ENCODE data around the gene CLDN2. TPM values are rescaled to one million over a fixed set of nuclear protein-coding genes. Genes with fewer than 3 reads are reported as not detected.

Gene CLDN2
- total RNA-seq, 1 experiment from 2014 or later, result not detected

- H3K36me3 Mint-ChIP-seq (ENCODE audit: insufficient read depth, unreplicated experiment), result peaks cover 10% of the 10 kb centered on the region
Observed at GRCh38 chrX:106928227-106928626, 8.0 kb downstream of the CLDN2 start.

GRCh38 chrX:106931831-106932491 is 11.8 kb downstream of the CLDN2 start:
- BruUV-seq (replicated peaks), result no TSS peak
- Mint-ChIP-seq H3K4me3 (ENCODE audit: unreplicated experiment) (no peak overlapping the region), H3K4me1 (ENCODE audit: insufficient read depth, unreplicated experiment) (no peaks in the 10 kb centered on the region), H3K36me3 (ENCODE audit: insufficient read depth, unreplicated experiment) (peaks cover 10% of the 10 kb centered on the region), H3K27ac (ENCODE audit: low read depth, unreplicated experiment) (no peak overlapping the region), H3K27me3 (ENCODE audit: insufficient read depth, unreplicated experiment) (peaks cover 19% of the 10 kb centered on the region), H3K9me3 (ENCODE audit: unreplicated experiment) (no peaks in the 10 kb centered on the region)
- no peak for DNase-seq (ENCODE audit: unreplicated experiment)
- ChIA-PET POLR2A (no interaction called here), CTCF (interaction anchor here (1.5 to 2.3 kb wide), 2 partner anchors 14 to 37 kb away, joined by 3 to 12 read pairs; no protein-coding TSS in a partner anchor)
- no peak for TF ChIP-seq CTCF (IDR thresholded peaks at IDR 0.05; ENCODE audit: unreplicated experiment)
- intact Hi-C loops (cut with micrococcal nuclease), result no loop called here

More at GRCh38 chrX:106928227-106928626, 8.0 kb downstream of the CLDN2 start:
- intact Hi-C loops (cut with micrococcal nuclease), result no loop called here
- DNase-seq (ENCODE audit: unreplicated experiment), result no peak
- H3K4me3 Mint-ChIP-seq (ENCODE audit: unreplicated experiment), result no peak overlapping the region
- BruUV-seq (replicated peaks), result no TSS peak
- H3K4me1 Mint-ChIP-seq (ENCODE audit: insufficient read depth, unreplicated experiment), result no peaks in the 10 kb centered on the region
- no peaks in the 10 kb centered on the region for H3K9me3 Mint-ChIP-seq (ENCODE audit: unreplicated experiment)
- ChIA-PET POLR2A (no interaction called here), CTCF (no interaction called here)
- H3K27me3 Mint-ChIP-seq (ENCODE audit: insufficient read depth, unreplicated experiment), result peaks cover 14% of the 10 kb centered on the region
- no peak overlapping the region for H3K27ac Mint-ChIP-seq (ENCODE audit: low read depth, unreplicated experiment)
- no peak for TF ChIP-seq CTCF (IDR thresholded peaks at IDR 0.05; ENCODE audit: unreplicated experiment)

- H3K27me3 Mint-ChIP-seq (ENCODE audit: insufficient read depth, unreplicated experiment), result peaks cover 19% of the 10 kb centered on the region
- TF ChIP-seq CTCF (IDR thresholded peaks at IDR 0.05; ENCODE audit: unreplicated experiment), result no peak
- BruUV-seq (replicated peaks), result no TSS peak
- DNase-seq (ENCODE audit: unreplicated experiment), result no peak
- no peaks in the 10 kb centered on the region for H3K9me3 Mint-ChIP-seq (ENCODE audit: unreplicated experiment)
- intact Hi-C loops (cut with micrococcal nuclease), result no loop called here
- peaks cover 10% of the 10 kb centered on the region for H3K36me3 Mint-ChIP-seq (ENCODE audit: insufficient read depth, unreplicated experiment)
- no peak overlapping the region for H3K27ac Mint-ChIP-seq (ENCODE audit: low read depth, unreplicated experiment)
- no peaks in the 10 kb centered on the region for H3K4me1 Mint-ChIP-seq (ENCODE audit: insufficient read depth, unreplicated experiment)
- no peak overlapping the region for H3K4me3 Mint-ChIP-seq (ENCODE audit: unreplicated experiment)
- ChIA-PET CTCF (interaction anchor here (1.5 to 2.3 kb wide), 2 partner anchors 14 to 38 kb away, joined by 3 to 12 read pairs; no protein-coding TSS in a partner anchor), POLR2A (no interaction called here)
Observed at GRCh38 chrX:106932492-106932923, 12.3 kb downstream of the CLDN2 start.

GRCh38 chrX:106932960-106933537 is 12.8 kb downstream of the CLDN2 start:
- ChIA-PET POLR2A (no interaction called here), CTCF (interaction anchor here (2.3 kb wide), 1 partner anchor 38 kb away, joined by 12 read pairs; no protein-coding TSS in a partner anchor)
- Mint-ChIP-seq H3K4me1 (ENCODE audit: insufficient read depth, unreplicated experiment) (no peaks in the 10 kb centered on the region), H3K36me3 (ENCODE audit: insufficient read depth, unreplicated experiment) (peaks cover 10% of the 10 kb centered on the region), H3K27ac (ENCODE audit: low read depth, unreplicated experiment) (no peak overlapping the region), H3K4me3 (ENCODE audit: unreplicated experiment) (no peak overlapping the region), H3K9me3 (ENCODE audit: unreplicated experiment) (no peaks in the 10 kb centered on the region), H3K27me3 (ENCODE audit: insufficient read depth, unreplicated experiment) (peaks cover 19% of the 10 kb centered on the region)
- DNase-seq (ENCODE audit: unreplicated experiment), result peak; percentile 8
- intact Hi-C loops (cut with micrococcal nuclease), result no loop called here
- no TSS peak for BruUV-seq (replicated peaks)
- no peak for TF ChIP-seq CTCF (IDR thresholded peaks at IDR 0.05; ENCODE audit: unreplicated experiment)

All from MCF 10A (cell line).